COLO829 (cell line): Measurements from ENCODE around the gene OCEL1.

Source experiments
- DNase-seq: peaks from one replicate; pipeline ENCODE4 v3.0.0; 2012; ENCODE audit warnings: low spot score

The OCEL1 gene

GRCh38 chr19:17210296-17210695 is 15.7 kb upstream of the OCEL1 start:
- DNase-seq = no peak

- DNase-seq = no peak
Observed at GRCh38 chr19:17211547-17212446, 14.2 kb upstream of the OCEL1 start.

GRCh38 chr19:17213334-17213733 is 12.7 kb upstream of the OCEL1 start:
- DNase-seq = no peak

GRCh38 chr19:17214508-17215126 is 11.4 kb upstream of the OCEL1 start:
- DNase-seq = no peak

- DNase-seq = peak; percentile 84
Observed at GRCh38 chr19:17215127-17215971, 10.7 kb upstream of the OCEL1 start, which contains the start of gene USE1. Gene USE1 (plus strand): TSS chr19:17215357. CDS start chr19:17215406, 49 bp downstream.

- no peak for DNase-seq
Observed at GRCh38 chr19:17216058-17216670, 9.9 kb upstream of the OCEL1 start.

GRCh38 chr19:17219286-17219685 is 6.7 kb upstream of the OCEL1 start:
- no peak for DNase-seq

GRCh38 chr19:17220207-17220758 is 5.7 kb upstream of the OCEL1 start:
- DNase-seq = peak; percentile 56

GRCh38 chr19:17225053-17225452 is 973 bp upstream of the OCEL1 start:
- DNase-seq = no peak

- no peak for DNase-seq
Observed at GRCh38 chr19:17227798-17228367, 1.9 kb downstream of the OCEL1 start.

GRCh38 chr19:17229890-17230289 is 3.9 kb downstream of the OCEL1 start:
- no peak for DNase-seq

GRCh38 chr19:17232258-17232657 is 6.2 kb downstream of the OCEL1 start:
- DNase-seq = no peak

- peak; percentile 59 for DNase-seq
Observed at GRCh38 chr19:17234911-17235299, 8.9 kb downstream of the OCEL1 start.

- no peak for DNase-seq
Observed at GRCh38 chr19:17235300-17235970, 9.4 kb downstream of the OCEL1 start.

GRCh38 chr19:17235971-17236777 is 10.1 kb downstream of the OCEL1 start:
- no peak for DNase-seq

- DNase-seq = no peak
Observed at GRCh38 chr19:17236811-17237543, 11.0 kb downstream of the OCEL1 start.

GRCh38 chr19:17237747-17238706 is 12.0 kb downstream of the OCEL1 start:
- DNase-seq = no peak
